Activated T-helper 1 cell treated with anti-CD3 and anti-CD28 coated beads, Interleukin-2, amount 50 U/mL, for 16 hours (primary cell): ENCODE measurements around the gene FARSA.
"Not testable (repeated sequence)": the region's sequence is repeated elsewhere in the genome, so short reads cannot be mapped to it uniquely, and the experiment has no call there.

ENCODE experiments used
- DNase-seq, 2 donors: peaks; one replicate each; pipeline ENCODE4 v3.0.0-alpha.2; 2020; ENCODE audit warnings: low read depth in 1 of 2, low spot score in 1 of 2

Gene FARSA

DNA sequence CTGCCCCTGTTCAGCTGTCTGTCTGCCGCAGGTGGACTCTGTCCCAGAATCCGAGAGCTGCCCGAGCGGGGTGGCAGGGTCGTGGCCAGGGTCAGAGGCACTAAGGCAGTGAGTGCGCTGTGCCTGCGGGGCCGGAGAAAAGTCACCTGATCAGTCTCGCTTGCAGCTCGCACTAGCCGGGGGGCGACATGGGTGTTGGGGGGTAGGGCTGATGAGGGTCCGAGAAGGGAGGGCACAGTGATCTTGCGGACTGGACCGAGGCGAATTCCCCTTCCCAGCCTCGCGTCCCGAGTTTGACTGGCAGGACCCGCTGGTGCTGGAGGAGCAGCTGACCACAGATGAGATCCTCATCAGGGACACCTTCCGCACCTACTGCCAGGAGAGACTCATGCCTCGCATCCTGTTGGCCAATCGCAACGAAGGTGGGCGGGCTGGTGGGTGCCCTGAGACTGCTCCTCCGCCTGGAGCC is 41.9 kb downstream of the FARSA start:
- DNase-seq: no peak

DNA sequence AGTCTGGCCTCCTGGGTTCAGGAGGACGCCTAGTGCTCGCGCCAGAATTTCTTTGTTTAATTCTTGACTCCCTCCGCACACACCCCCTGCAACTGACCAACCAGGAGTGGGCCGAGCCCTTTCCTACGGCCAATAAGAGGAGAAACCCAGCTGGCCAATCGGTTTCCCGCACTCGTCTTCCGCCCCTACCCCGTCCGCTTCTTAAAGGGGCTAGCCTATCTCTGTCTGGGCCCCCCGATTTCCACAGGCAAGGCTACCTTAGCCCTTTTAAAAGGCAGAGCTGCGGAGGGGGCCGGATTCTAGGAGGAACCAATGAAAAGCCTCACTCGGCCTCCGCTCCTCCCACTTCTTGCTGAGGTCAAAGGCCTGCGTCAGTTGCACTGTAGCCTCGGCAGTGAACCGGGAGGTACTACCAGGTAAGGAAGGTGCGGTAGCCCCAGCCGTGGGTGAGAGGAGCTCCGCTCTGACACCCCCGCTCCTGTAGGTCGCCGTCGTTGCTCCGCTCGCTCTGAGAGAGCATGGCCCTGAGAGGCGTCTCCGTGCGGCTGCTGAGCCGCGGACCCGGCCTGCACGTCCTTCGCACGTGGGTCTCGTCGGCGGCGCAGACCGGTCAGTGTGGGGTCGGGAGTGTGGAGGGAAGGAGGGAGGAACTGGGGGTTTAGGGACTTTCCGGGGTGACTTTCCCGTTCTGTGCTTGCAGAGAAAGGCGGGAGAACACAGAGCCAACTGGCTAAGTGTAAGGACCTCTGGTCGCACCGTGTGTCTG is 42.5 kb downstream of the FARSA start, which contains the start of gene GCDH:
GCDH (plus strand) TSS at position 374 of the 766 bp plus-strand sequence; CDS start at position 519, 145 bp downstream.
- DNase-seq: peak; percentile 86 to 91

DNA sequence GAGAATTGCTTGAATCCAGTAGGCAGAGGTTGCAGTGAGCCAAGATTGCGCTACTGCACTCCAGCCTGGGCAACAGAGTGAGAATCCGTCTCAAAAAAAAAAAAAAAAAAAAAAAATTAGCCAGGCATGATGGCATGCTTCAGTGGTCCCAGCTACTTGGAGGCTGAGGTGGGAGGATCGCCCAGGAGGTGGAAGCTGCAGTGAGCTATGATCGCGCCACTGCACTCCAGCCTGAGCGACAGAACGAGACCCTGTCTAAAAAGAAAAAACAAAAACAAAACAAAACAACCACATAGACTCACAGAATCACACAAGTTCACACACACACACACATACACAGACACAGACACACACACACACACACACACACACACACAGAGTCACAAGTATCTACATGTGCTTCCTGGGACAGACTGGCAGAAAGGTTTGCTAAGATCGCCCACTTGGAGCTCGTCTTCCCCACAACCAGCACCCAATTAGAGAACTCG is 43.2 kb downstream of the FARSA start:
- DNase-seq: not testable (repeated sequence)

DNA sequence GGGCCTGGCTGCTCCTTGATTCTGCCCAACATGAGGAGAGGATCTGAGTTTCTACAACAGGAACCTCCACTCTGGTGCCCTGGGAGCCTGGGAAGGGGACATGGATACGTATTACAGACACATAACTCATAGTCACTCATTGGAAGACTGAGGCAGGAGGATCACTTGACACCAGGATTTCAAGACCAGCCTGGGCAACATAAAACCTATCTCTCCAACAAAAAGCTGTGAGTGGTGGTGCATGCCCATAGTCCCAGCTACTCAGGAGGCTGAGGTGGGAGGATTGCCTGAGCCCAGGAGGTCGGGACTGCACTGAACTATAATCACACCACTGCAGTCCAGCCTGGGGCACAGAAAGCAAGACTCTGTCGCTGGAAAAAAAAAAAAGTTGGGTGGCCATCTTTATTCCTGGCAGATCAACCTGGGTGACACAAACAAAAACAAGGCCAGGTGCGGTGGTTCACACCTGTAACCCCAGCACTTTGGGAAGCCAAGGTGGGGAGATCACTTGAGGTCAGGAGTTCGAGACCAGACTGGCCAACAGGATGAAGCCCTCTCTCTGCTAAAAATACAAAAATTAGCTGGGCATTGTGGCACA is 45.4 kb downstream of the FARSA start:
- no peak for DNase-seq

DNA sequence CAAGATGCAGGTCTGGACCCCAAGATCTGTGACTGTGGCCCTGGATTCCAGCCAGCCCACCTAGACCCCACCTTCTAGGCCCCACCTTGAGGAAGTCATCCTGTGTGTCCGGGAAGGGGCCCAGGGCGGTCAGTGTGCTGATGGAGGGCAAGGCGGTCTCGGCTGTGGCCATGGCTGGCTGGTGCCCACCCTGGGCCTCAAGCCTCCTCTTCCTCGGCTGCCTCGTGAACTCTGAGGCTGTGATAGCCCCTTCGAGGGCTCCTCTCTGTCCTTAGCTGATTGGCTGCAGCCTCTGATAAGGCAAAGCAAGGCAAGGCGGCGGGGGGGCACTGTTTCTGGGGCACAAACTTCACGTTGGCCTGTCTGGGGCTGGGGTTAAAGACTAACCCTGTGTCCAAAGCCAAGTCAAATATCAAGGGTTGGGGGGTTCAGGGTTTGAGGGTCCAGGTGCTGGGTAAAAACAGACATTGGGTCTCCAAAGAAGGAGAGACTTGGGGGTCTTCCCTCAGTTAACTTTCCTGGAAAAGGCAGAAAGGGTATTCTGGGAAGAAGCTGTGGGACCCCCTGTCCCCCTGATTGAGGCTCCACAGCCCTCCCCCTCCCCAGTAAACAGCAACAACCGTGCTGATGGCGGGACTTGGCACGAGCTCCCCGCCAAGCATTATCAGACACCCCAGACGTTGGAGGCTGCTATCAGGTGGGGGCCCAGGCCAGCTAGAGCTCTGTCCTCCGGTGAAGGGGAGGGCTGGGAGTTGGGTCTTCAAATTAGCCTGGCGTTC is 46.4 kb downstream of the FARSA start, which contains the start of gene KLF1:
KLF1 (minus strand) TSS at position 233 of the 779 bp plus-strand sequence; CDS start at position 172, 61 bp downstream.
- DNase-seq: no peak

DNA sequence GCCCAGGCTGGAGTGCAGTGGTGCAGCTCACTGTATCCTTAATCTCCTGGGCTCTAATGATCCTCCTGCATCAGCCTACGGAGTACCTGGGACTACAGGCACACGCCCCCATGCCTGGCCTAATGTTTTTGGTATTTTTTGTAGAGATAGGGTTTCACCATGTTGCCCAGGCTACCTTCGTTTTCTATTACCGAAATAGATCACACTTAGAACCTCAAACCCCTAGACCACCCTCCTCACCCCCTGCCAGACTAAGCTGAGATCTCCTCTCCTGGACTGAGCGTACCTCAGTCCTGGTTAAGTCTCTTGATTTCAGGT is 46.9 kb downstream of the FARSA start:
- DNase-seq: no peak

DNA sequence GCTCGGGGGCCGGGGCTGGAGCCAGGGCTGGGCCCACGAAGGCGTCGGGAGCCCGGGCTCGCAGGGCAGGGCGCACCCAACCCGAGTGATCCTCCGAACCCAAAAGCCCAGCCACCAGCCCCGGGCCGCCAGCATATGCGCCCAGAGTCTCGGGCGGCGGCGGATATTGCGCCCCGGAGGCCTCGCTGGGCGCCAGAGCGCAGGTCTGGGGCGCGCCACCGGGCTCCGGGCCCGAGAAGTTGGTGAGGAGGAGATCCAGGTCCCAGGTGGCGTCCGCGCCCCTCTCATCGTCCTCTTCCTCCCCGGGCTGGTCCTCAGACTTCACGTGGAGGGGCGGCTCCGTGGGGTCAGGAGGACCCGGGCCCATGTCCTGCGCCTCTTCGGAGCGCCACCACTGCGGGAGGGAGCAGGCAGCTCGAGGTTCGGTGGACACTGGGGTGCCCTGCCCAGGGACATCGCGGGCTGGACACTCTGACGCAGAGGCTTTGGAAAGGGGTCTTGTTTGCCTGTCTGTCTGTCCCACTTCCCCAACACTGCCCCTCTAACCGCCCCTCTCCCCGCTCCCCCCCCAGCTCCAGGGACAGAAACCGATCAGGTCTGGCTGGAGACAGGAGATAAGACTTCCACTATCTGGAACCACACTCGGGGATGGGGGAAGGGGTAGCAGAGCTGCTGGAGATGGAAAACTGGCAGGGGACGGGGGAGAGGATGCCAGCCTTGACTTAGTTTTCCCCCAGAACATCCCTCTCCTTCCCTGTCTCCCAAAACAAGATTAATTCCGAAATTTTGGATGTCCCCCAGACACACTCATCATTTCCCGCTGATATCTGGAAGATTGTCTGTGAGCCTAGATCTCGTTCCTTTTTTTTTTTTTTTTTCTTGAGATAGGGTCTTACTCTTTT is 47.5 kb downstream of the FARSA start:
- no peak for DNase-seq

DNA sequence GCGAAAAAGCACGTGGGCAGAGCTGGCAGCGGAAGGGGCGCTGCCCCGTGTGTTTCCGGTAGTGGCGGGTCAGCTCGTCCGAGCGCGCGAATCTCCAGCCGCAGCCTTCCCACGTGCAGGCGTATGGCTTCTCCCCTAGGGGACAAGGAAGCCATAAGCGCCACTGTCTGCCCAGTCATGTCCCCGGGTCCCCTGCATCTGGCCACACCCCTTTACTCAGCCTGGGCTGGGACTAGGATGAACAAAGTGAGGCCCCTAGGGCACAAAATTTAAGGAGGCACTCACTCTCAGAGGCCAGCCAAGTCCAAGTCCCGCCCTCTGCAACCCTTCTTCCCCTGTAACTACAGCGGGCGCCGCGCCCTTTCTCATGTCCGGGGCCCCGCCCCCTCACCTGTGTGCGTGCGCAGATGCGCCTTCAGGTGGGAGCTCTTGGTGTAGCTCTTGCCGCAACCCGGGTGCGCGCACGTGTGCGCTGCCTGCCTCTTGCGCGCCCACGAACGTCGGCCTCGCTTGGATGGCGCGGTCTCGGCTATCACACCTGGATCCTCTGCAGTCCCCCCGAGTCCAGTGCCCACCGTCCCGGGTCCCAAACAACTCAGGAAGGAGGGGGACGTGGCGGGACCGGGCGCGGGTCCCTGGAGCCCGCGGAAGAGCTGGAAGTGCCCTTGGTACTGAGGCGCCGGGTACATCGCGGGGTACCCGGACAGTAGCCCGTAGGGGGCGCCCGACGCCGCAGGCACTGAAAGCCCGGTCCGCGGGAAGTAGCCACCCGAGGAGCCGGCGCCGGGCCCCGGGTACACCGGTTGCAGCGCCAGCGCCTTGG is 48.4 kb downstream of the FARSA start:
- peak; percentile 80 to 81 for DNase-seq

DNA sequence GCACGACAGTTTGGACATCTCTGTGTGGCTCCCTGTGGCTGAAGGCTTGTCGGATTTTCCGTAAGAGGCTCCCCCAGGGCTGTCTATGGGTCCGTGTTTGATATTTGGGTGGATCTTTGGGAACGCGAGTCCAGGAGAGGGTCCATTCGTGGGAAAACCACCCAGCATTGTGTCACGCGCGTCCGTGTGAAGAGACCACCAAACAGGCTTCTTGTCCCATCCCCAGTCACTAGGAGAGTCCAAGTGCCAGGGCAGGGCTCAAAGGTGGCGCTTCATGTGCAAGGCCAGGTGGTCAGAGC is 48.9 kb downstream of the FARSA start:
- DNase-seq: no peak

DNA sequence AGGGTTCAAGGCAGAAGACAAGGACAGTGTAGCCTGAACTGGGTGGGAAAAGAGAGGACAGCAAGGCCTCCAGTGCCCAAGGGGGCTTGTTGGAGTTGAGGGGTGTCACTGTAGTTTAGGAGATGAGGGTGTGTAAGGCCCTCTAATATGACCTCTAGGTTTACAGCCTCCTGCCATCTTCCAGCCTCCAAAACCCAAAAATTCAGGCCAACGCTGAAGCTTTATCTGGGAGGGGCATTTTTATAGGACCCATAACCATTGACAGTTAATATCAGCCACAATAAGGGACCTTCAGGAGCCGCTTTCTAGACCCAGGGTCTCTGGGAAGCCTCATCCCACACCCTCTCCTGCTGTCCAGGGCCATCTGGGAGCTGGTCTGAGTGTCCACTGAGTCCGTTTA is 49.3 kb downstream of the FARSA start:
- DNase-seq: no peak

DNA sequence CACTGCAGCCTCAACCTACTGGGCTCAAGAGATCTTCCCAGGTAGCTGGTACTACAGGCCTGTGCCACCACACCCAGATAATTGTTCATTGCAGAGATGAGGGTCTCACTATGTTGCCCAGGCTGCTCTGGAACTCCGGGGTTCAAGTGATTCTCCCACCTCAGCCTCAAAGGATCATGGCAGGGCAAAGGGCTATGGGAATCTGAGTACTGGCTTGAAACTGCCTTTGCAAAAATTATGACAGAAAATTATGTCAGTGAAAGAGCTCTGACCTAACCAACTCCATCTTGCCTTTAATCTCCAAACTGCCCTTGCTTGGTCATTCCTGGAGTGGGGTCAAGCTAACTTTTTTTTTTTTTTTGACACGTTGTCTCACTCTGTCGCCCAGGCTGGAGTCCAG is 50.9 kb downstream of the FARSA start:
- no peak for DNase-seq

DNA sequence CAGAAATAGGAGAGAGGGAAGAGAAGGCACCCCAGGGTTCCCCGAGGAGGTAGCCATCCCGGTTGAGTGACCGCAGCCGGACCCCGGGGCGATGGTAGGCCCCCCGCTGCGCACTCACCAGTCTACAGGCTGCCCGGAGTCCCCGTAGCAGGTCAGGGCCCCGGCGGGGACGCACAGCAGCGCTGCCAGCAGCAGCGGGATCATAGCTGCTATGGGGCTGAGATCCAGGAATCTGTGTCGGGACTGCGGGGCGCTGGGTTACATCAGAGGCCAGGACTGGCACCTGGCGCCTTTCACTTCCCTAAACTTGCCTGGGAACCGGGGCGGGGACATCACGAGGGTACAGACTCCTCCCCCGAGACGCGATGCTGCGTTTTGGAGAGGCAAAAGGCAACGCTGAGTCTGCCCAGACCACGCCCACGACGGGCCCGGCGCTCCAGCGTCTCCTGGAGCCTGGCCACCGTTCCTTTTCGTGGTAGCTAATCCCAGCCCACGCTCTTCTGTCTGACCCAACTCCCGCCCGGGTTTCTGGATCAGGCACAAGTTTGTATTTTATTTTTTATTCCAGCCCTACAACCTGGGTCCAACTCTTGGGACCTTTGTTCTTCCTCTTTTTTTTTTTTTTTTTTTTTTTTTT is 52.2 kb downstream of the FARSA start, which contains the start of gene DNASE2:
DNASE2 (minus strand) TSS at position 278 of the 637 bp plus-strand sequence; CDS start at position 204, 74 bp downstream.
- DNase-seq: peak; percentile 74 to 79

DNA sequence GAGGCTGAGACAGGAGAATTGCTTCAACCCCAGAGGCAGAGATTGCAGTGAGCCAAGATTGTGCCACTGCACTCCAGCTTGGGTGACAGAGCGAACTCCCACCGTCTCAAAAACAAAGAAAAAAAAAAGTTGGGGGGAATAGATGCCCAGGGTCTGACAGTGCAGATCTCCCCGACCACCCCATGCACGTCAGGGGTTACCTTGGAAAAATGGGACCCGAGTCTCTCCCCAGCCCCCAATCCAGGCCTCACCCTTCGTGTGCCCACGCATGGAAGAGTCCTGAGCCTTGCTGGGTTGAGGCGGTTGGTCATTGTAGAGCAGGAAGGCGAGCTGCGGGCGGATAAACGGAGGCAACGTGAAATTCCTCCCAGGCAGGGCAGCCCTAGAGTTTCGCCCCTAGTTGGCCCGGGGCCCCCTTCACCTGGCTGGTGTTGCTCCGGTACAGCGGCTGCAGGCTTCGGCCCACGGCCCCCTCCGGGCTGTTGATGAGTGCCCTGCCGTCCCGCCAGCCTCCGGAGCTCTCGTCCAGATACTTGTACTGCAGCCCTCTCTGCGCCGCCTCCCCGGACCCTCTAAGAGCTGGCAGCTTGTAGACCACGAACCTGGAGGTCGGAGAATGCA is 52.9 kb downstream of the FARSA start:
- no peak for DNase-seq

DNA sequence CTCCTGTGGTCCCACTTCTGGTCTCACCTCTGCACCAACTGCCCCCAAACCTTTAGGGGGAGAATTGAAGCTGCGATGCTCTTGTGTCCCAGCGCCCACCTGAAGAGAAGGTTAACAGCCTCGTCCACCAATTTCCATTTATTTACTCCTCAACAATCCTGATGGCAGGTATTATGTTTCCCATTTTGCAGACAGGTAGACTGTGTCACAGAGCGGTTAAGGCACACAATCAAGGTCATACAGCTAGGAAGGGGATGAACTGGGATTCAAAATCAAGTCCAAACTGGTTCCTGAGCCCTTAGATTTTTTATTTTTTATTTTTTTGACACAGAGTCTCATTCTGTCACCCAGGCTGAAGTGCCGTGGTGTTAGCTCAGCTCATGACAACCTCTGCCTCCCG is 58.4 kb downstream of the FARSA start:
- no peak for DNase-seq

DNA sequence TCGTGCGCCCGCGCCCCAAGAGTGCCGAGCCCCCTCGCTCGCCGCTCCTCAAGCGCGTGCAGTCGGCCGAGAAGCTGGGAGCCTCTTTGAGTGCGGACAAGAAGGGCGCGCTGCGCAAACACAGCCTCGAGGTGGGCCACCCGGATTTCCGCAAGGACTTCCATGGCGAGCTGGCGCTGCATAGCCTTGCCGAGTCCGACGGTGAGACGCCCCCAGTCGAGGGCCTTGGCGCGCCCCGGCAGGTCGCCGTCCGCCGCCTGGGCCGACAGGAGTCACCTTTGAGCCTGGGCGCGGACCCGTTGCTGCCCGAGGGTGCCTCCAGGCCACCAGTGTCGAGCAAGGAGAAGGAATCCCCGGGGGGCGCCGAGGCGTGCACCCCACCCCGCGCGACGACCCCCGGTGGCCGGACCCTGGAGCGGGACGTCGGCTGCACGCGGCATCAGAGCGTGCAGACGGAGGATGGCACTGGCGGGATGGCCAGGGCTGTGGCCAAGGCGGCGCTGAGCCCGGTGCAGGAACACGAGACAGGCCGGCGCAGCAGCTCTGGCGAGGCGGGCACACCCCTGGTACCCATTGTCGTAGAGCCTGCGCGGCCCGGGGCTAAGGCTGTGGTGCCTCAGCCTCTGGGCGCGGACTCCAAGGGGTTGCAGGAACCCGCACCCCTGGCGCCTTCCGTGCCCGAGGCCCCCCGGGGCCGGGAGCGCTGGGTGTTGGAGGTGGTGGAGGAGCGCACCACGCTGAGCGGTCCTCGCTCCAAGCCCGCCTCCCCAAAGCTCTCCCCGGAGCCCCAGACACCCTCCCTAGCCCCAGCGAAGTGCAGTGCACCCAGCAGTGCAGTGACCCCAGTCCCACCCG is 59.4 kb downstream of the FARSA start:
- DNase-seq: no peak

DNA sequence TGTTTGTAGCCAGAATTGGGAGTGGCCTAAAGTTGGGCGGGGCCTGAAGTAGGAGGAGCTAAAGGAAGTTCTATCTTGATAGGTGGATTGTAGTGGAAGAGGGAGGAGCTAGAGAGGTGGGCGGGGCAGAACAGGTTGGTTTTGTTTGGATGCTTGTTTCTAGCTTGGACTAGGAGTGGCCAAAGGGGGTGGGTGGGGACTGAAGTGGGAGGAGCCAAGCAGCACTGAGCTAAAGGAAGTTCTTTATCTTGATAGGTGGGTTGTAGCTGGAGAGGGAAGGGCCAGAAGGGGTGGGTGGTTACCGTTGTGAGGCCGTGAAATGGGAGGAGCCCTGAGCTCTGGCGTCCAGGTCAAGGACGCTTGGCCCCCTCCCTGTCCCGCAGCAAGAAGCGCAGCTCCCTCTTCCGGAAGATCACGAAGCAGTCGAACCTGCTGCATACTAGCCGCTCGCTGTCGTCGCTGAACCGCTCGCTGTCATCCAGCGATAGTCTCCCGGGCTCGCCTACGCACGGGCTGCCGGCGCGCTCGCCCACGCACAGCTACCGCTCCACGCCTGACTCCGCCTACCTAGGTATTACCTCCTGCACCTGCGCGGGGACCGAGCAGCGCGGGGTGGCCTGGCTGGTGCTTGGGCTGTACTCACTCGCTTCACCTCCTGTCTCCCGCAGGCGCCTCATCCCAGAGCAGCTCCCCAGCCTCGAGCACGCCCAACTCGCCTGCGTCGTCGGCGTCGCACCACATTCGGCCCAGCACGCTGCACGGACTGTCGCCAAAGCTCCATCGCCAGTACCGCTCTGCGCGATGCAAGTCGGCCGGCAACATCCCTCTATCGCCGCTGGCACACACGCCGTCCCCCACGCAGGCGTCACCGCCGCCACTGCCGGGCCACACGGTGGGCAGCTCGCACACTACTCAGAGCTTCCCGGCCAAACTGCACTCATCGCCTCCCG is 60.3 kb downstream of the FARSA start:
- peak in 1 of 2 donors; percentile 42 for DNase-seq
